NCI-H1105 (cell line): ENCODE measurements around the gene CC2D1A.

Experiments
- DNase-seq: peaks from one replicate; lab custom pipeline; 2025; lab: John Stamatoyannopoulos, UW

The CC2D1A gene

DNA sequence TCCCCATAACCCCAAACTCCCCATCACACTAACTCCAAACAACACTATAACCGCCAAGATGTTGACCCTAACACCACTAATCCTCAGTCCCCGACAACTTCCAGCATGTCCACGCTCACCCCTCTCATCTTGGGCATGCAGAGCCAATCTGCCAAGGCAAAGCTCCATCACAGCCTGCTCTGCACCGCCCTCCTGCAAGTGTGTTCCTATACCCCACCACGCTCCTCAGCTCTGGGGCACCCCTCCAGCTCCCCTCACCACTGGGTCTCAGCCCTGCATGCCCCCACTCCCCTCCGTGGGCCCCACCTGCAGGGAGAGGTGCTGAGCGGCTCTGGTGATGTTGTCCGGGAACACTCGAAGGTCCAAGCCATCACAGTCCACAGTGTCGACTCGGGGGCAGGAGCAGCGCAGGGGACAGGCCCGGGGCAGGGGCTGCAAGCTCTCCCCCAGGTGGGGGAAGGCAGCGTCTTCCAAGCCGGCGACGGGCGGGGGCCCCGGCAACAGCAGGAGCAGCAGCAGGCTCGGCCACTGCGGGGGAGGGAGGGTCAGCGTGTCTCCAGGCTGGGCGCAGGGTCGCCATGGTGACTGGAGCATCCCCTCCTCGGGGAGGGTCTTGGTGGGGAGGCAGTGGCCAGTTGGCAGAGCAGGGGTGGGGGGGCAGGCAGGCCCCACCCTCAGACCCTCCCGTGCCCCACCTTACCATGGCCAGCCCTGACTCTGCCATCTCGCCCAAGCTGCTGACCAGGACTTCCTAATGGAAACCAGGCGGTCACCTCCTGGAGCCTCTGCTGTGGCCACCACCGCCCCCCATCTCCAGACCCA is 31.7 kb downstream of the CC2D1A start:
- DNase-seq = no peak

DNA sequence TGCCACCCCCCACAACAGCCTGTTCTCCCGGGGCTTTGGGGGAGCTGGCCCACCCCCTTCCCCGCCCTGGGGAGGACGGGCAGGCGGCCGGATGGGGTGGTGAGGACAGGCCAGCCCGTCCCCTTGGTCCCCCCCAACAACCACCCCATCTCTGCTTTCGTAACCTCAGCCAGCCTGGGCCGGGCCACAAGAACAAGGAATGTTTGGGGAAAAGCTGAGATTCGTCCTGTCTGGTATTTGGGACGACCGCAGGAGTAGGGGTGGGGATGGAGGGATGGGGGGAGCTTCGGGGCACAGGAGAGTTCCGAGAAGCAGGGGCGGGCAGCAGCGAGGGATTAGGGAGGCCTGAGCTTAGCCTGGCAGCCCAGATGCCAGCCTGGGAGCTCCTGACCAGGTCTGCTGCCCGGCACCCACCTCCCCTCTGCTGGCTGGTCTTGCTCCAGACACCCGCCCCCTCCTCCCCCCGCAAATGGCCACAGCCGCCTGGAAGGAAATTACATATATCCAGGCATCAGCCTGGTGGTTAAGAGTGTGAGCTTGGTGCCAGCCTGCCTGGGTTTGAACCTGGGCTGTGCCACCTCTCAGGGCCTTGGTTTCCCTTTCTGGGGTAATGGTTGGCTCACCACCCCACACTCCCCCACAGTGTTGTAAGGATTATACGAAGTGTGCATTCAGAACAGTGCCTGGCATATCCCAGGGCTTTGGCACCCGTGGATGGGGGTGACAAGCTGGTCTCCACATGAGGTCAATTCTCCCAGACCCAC is 32.5 kb downstream of the CC2D1A start, which contains the start of gene PODNL1:
PODNL1 (minus strand) TSS at position 117 of the 764 bp plus-strand sequence. CDS start 236 bp downstream, outside the sequence.
- DNase-seq = no peak

DNA sequence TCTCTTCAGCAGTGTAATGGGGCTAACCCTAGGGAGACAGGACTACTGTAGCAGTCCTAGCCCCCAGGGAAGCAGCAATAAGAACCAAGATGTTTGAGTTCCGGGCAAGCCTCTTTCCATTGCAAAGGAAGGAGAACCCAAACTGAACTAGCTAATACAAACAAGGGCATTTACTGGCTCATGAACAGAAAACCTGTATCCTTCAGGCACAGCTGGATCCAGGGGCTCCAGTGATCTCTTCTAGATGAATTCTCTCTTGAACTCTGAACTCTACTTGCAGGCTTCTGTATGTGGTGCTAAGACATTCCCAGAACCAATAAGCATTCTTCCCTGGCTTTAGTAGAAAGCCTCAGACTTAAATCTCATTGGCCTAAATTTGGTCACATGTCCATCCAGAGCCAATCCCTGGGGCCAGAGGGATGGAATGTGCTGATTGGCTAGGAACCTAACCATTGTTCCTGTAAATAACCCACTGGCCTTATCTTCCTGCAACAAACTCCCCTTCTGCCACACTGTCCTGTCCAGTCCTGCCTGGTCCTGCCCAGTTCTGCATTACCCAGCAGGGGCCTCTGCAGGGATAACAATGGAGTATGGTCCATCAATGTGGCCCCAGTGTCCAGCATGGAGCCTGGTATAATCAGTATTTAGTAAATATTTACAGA is 36.2 kb downstream of the CC2D1A start:
- no peak for DNase-seq

GRCh38 chr19:13946414-13946813 is 40.4 kb downstream of the CC2D1A start:
- no peak for DNase-seq

GRCh38 chr19:13951043-13951442 is 45.0 kb downstream of the CC2D1A start:
- no peak for DNase-seq

DNA sequence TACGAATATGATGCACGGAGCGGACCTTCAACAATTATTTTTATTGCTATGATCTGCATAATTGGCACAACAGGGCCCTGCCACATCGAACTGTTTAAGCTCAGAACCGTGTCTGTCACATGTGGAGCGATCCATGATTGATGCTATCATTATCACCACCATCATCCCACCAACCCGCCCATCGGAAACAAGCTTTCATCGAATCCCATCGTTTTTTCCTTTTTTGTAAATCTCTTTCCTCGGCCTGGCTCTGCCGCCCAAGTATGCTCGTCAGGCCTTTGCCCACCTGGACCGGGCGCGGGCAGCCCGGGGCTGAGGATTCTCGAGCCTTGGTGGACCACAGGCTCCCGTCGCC is 45.8 kb downstream of the CC2D1A start:
- no peak for DNase-seq

DNA sequence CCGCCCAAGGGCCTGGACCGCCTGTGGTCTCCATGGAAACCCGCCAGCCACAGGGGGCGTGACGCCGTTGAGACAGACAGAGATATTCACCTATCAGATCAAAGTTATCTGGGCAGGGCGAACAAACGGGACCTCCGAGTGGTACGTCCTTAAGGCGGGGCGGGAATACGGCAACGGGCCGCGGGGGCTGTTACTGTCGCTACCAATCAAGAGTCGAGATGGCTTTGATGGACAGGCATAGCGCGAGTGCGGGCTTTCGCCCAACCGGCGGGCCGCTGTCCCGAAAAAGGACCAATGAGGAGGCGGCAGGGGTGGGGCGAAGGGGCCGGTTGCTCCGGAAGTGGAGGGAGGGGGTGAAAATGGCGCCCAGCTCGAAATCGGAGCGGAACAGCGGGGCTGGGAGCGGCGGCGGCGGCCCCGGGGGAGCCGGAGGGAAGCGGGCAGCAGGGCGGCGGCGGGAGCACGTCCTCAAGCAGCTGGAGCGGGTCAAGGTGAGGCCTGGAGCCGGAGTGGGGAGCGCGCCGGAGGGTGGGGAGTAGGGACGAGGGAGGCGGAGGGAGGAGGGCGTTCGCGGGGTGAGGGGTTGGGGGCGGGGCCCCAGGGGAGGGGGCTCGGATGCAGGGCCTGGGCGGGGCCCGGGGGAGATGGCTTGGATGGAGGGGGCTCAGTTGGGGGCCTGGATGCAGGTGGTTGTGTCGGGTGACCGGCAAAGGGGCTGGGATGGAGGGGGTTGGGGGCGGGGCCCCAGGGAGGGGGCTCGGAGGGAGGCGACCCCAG is 46.3 kb downstream of the CC2D1A start, which contains the start of gene DCAF15:
DCAF15 (plus strand) TSS at position 356 of the 777 bp plus-strand sequence; CDS start at position 360, 4 bp downstream.
- DNase-seq = peak; percentile 99

DNA sequence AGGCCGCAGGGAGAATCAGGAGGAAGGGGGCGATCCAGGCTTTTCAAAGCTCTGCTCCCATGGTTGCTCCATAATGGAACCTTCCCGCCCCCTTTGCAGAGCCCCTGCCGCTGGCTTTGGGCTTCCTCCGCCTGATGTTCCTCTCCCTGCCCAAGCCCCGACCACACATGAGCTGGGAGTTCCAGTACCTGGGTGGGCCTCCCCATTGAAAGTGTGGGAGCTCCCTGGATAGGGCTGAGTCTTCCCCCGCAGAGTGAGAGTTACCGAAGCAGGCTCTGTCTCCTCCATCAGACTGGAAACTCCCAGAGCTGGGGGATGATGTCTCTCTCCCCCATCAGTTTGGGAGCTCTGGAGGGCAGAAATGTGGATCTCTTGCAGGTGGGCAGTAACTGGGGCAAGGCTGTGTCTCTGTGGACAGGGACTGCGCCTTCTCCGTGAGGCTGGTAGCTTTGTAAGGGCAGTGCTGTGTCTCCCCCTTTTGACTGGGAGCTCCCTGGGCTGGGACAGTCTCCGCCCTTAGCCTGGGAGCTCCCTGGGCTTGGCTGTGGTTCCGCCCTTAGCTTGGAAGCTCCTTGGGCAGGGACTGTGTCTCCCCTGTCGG is 47.0 kb downstream of the CC2D1A start:
- DNase-seq = no peak

GRCh38 chr19:13954185-13954584 is 48.2 kb downstream of the CC2D1A start:
- no peak for DNase-seq

DNA sequence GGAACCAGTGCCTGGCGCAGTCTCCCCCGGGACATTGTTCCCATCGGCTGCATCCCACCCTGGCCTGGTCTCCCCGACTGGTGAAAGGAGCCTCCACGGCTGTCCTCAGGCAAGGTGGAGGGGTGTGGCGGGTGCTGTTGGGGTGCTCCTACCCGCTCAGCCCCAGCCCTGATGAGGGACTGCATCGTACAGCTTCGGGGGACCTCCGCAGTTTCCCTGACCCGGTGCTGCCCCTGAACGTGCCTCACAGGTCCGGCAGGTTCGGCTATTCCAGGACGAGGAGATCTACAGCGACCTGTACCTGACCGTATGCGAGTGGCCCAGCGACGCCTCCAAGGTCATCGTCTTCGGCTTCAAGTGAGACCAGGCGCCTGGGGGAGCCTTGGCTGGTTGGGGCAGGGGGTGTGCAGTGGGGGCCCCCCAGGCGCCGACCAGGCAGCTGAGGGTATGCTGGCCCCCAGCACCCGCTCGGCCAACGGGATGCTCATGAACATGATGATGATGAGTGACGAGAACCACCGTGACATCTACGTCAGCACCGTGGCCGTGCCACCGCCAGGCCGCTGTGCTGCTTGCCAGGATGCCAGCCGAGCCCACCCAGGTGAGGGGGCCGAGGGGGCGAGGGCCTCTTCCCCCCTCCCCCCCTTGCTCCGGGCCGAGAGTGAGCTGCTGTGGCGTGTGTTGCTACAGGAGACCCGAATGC is 49.8 kb downstream of the CC2D1A start:
- no peak for DNase-seq

DNA sequence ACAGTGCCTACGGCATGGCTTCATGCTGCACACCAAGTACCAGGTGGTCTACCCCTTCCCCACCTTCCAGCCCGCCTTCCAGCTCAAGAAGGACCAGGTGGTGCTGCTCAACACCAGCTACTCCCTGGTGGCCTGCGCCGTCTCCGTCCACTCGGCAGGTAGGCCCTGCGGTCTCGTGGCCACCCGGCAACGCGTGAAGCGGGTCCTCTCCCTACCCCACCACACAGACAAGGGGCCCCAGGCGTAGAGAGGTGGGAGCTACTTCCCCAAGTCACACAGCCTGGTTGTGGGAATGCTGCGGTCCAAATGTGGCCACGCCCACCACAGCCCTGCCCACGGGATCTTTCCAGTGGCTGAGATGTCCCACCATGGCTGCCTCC is 50.4 kb downstream of the CC2D1A start:
- no peak for DNase-seq

- DNase-seq = no peak
Measured at GRCh38 chr19:13957051-13957450, 51.0 kb downstream of the CC2D1A start.

DNA sequence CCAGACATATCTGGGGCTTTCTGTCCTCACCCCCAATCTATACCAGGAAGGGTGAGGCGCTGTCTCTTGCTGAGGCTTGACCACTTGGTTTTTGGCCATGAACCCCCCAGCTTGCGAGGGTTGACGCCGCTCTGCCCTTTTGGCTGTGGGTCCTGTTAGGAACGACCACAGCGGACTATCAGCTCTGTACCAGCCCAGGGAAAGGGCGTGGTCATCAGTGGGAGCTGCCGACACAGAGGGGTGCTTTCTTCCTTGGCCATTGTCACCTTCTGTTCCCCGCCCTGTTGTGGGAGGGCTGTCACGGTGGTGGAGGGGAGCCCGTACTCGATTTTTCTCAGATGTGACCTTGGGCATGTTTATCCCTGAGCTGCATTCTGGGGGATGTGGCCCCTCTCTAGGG is 52.0 kb downstream of the CC2D1A start:
- no peak for DNase-seq

- no peak for DNase-seq
Measured at GRCh38 chr19:13959141-13959961, 53.4 kb downstream of the CC2D1A start.

DNA sequence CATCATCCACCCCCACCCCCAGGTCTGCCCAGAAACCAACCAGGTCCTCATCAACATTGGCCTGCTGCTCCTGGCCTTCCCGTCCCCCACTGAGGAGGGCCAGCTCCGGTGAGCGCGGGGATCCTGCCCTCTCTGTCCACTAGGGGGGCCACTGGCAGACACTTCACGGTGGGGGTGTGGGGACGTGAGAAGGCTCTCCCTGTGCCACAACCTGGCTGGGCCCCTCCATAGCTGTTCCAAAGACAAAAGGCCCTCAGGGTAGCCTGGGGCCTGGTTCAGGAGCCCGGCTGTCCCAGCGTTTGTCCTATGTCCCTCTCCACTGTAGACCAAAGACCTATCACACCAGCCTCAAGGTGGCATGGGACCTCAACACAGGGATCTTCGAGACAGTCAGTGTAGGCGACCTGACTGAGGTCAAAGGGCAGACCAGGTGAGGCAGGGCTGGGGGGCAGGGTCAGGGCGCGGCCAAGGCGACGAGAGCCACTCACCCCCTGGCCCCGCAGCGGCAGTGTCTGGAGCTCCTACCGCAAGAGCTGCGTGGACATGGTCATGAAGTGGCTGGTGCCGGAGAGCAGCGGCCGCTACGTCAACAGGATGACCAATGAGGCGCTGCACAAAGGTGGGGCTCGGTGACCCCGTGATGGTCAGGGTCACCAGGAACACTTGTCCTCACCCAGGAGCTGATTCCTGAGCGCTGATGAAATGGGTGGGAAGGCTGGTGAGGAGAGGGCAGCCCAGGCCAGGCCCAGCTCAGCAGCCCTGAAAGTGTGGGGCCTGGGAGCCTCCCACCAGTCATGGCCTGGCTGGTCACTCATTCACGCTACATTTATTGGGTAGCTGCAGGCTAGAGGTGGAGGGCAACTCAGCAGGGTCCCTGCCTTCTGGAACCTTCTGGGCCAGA is 54.2 kb downstream of the CC2D1A start:
- no peak for DNase-seq

DNA sequence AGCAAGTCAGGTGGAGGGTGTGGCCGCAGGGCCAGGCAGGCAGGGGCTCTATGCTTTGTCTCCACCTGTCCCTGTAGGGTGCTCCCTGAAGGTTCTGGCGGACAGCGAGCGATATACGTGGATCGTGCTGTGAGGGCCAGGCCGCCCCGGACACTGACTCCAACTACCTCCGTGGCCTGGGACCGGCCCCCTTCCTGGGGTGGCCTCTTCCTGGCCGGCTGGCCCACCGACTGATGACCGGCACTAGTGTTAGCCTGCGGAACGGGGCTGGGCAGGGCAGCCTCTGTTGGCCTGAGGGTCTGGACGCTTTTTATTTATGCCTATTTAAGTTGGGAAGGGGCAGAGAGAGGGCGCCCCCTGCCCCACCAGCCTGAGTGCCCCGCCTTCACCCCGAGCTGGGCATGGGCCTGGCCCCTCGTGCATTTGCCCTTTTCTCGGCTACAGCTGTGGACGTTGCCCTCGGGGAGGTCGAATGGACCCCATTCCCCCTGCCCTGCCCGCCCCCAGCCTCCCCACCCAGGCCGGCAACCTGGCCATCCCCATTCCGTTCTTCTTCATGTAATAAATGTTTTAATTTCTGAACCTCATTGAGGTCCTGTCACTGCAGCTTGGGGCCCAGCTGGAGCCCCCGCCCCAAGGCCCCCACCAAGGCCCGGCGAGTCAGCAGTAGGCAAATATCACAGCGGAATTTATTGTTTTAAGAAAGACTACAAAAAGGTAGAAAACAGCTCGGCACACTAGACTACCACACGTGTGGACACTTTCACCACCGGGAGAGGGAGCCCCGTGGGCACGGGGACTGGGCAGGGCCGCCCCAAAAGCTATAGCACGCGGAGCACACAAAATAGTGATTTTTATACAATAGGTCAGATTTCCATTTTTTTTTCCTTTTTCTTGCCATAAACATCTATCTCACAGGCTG is 55.1 kb downstream of the CC2D1A start:
- DNase-seq = no peak

GRCh38 chr19:13961826-13962698 is 56.1 kb downstream of the CC2D1A start:
- DNase-seq = no peak
